WTC11 (cell line): ENCODE measurements around the gene TLX2. TPM values are rescaled to one million over a fixed set of nuclear protein-coding genes. Genes with fewer than 3 reads are reported as not detected.

ENCODE experiments used
- ATAC-seq: fragments of 200-7000 bp; cut with Tn5 transposase; 2 replicates; pipeline ENCODE4 v1.10.0; 2021; ENCODE audit warnings: mild to moderate bottlenecking, moderate library complexity
- CTCF ChIA-PET: fragments of 300-600 bp; sonication (Branson Sonifier 250); formaldehyde crosslinking; loops from one replicate; lab custom pipeline; 2021; ENCODE audit warnings: antibody characterized with exemption; lab: Charles Lee
- POLR2A ChIA-PET: fragments of 350-600 bp; sonication (Branson Sonifier 250); formaldehyde crosslinking; loops from one replicate; lab custom pipeline; 2021; ENCODE audit warnings: antibody characterized with exemption; lab: Charles Lee
- DNase-seq: peaks from one replicate; pipeline ENCODE4 v3.0.0; 2021; ENCODE audit warnings: low spot score
- H3K27ac Mint-ChIP-seq: 2 replicates; pipeline ENCODE4 v1.8.0; 2021; ENCODE audit warnings: mixed read lengths
- H3K27me3 Mint-ChIP-seq: 2 replicates; pipeline ENCODE4 v1.8.0; 2021; ENCODE audit warnings: low read depth, mild to moderate bottlenecking, moderate library complexity, mixed read lengths
- H3K36me3 Mint-ChIP-seq: 2 replicates; pipeline ENCODE4 v1.8.0; 2021; ENCODE audit warnings: mixed read lengths
- H3K4me1 Mint-ChIP-seq: 2 replicates; pipeline ENCODE4 v1.8.0; 2022; ENCODE audit warnings: mixed read lengths
- H3K4me3 Mint-ChIP-seq: 2 replicates; pipeline ENCODE4 v1.8.0; 2021; ENCODE audit warnings: mild to moderate bottlenecking, moderate library complexity, mixed read lengths
- H3K9me3 Mint-ChIP-seq: 2 replicates; pipeline ENCODE4 v1.8.0; 2021; ENCODE audit warnings: mixed read lengths
- CREB1 ChIP-seq: sonication (generic); formaldehyde crosslinking; IDR thresholded peaks from 2 replicates; pipeline ENCODE4 v1.8.0; 2023; ENCODE audit warnings: mild to moderate bottlenecking, missing genetic modification reagents
- CTCF ChIP-seq: fragments of 200-600 bp; IDR thresholded peaks from 2 replicates; pipeline ENCODE4 v1.8.0; 2022; ENCODE audit warnings: antibody characterized with exemption
- E2F5 ChIP-seq: sonication (generic); formaldehyde crosslinking; IDR thresholded peaks from 2 replicates; pipeline ENCODE4 v1.8.1; 2022; ENCODE audit warnings: mild to moderate bottlenecking, moderate library complexity, missing genetic modification reagents
- ERG ChIP-seq: fragments of 250-450 bp; sonication (Bioruptor Pico); IDR thresholded peaks from 2 replicates; pipeline ENCODE4 v1.8.0; 2021; ENCODE audit warnings: mild to moderate bottlenecking
- ESRRA ChIP-seq: sonication (generic); formaldehyde crosslinking; IDR thresholded peaks from 2 replicates; pipeline ENCODE4 v1.8.1; 2022; ENCODE audit warnings: mild to moderate bottlenecking, missing genetic modification reagents, borderline replicate concordance
- IRF1 ChIP-seq: sonication (generic); formaldehyde crosslinking; IDR thresholded peaks from 2 replicates; pipeline ENCODE4 v1.8.0; 2023; ENCODE audit warnings: missing genetic modification reagents
- MAX ChIP-seq: sonication (generic); formaldehyde crosslinking; IDR thresholded peaks from 2 replicates; pipeline ENCODE4 v1.8.0; 2022; ENCODE audit warnings: mild to moderate bottlenecking, missing genetic modification reagents
- MXD4 ChIP-seq: fragments of 250-450 bp; sonication (Bioruptor Pico); IDR thresholded peaks from 2 replicates; pipeline ENCODE4 v1.8.0; 2021; ENCODE audit warnings: mild to moderate bottlenecking, moderate library complexity, borderline replicate concordance
- NFATC4 ChIP-seq: fragments of 250-450 bp; sonication (Bioruptor Pico); IDR thresholded peaks from 2 replicates; pipeline ENCODE4 v1.9.0; 2021; ENCODE audit warnings: mild to moderate bottlenecking
- NR1H2 ChIP-seq: sonication (generic); formaldehyde crosslinking; IDR thresholded peaks from 2 replicates; pipeline ENCODE4 v1.9.0; 2021; ENCODE audit warnings: mild to moderate bottlenecking, moderate library complexity, missing genetic modification reagents
- PRDM15 ChIP-seq: sonication (generic); formaldehyde crosslinking; IDR thresholded peaks from 2 replicates; pipeline ENCODE4 v1.8.0; 2022; ENCODE audit warnings: missing genetic modification reagents
- SP1 ChIP-seq: sonication (generic); formaldehyde crosslinking; conservative IDR thresholded peaks from 2 replicates; pipeline ENCODE4 v1.8.1; 2022; ENCODE audit warnings: missing genetic modification reagents
- TEAD1 ChIP-seq: sonication (generic); formaldehyde crosslinking; IDR thresholded peaks from 2 replicates; pipeline ENCODE4 v1.8.0; 2022; ENCODE audit warnings: mild to moderate bottlenecking, missing genetic modification reagents
- ZNF317 ChIP-seq: sonication (generic); formaldehyde crosslinking; IDR thresholded peaks from 2 replicates; pipeline ENCODE4 v1.8.1; 2023; ENCODE audit warnings: low read depth, mild to moderate bottlenecking, moderate library complexity, missing genetic modification reagents, borderline replicate concordance
- ZNF425 ChIP-seq: fragments of 250-450 bp; sonication (Bioruptor Pico); conservative IDR thresholded peaks from 2 replicates; pipeline ENCODE4 v1.9.0; 2021; ENCODE audit warnings: mild to moderate bottlenecking
- total RNA-seq: library from RNA; stranded (reverse); gene quantifications from 3 replicates; pipeline ENCODE4 v1.2.3, GENCODE V29; 2021

TLX2 gene
- total RNA-seq, 1 experiment from 2014 or later: 0.26 TPM

- H3K27ac Mint-ChIP-seq: no peak overlapping the region
- no peak for ATAC-seq
Measured at GRCh38 chr2:74496997-74497776, 17.1 kb upstream of the TLX2 start.

GRCh38 chr2:74497777-74498499 lies 16.3 kb upstream of the TLX2 start:
- no peak overlapping the region for H3K27ac Mint-ChIP-seq
- peak overlapping the region; percentile 79 for H3K4me3 Mint-ChIP-seq
- peaks cover 88% of the 10 kb centered on the region for H3K27me3 Mint-ChIP-seq
- CTCF ChIA-PET: interaction anchor here (0.8 to 4.1 kb wide), 6 partner anchors 8 to 149 kb away, joined by 3 to 18 read pairs (median 3); partner anchors contain the start of genes CCDC142, TTC31 and WBP1
- peaks cover 43% of the 10 kb centered on the region for H3K4me1 Mint-ChIP-seq
- peak; percentile 71 for DNase-seq
- POLR2A ChIA-PET: interaction anchor here (1.0 to 1.5 kb wide), 2 partner anchors 15 to 18 kb away, joined by 3 to 4 read pairs; partner anchors contain the start of genes CCDC142 and TTC31
- H3K9me3 Mint-ChIP-seq: no peaks in the 10 kb centered on the region
- peaks cover 12% of the 10 kb centered on the region for H3K36me3 Mint-ChIP-seq
- peak; percentile 13 for ATAC-seq
- TF ChIP-seq NFATC4 (CRISPR knock-in tag) (no peak), IRF1 (0 out of 2 replicates have a peak, but pooled peaks have one; percentile 56), E2F5 (CRISPR knock-in tag) (0 out of 2 replicates have a peak, but pooled peaks have one; percentile 36), MAX (peak; percentile 90), ESRRA (CRISPR knock-in tag) (no peak), SP1 (CRISPR knock-in tag) (no peak; the same call in 1 of the 2 replicates), PRDM15 (CRISPR knock-in tag) (0 out of 2 replicates have a peak, but pooled peaks have one; percentile 20)

More at GRCh38 chr2:74496997-74497776, 17.1 kb upstream of the TLX2 start:
- Mint-ChIP-seq H3K4me3 (peak overlapping the region; percentile 79), H3K4me1 (peaks cover 37% of the 10 kb centered on the region), H3K36me3 (peaks cover 19% of the 10 kb centered on the region), H3K27me3 (peaks cover 81% of the 10 kb centered on the region), H3K9me3 (no peaks in the 10 kb centered on the region)
- no peak for TF ChIP-seq ERG
- no peak for TF ChIP-seq TEAD1 (CRISPR knock-in tag)
- no peak for TF ChIP-seq NR1H2
- no peak for TF ChIP-seq ZNF317 (CRISPR knock-in tag)
- TF ChIP-seq CTCF: no peak
- no peak for TF ChIP-seq NFATC4 (CRISPR knock-in tag)
- TF ChIP-seq MXD4: no peak
- TF ChIP-seq CREB1: no peak
- TF ChIP-seq ZNF425: no peak
- no peak for DNase-seq
- POLR2A ChIA-PET: interaction anchor here (1.0 kb wide), 1 partner anchor 19 kb away, joined by 3 read pairs; no protein-coding TSS in a partner anchor
- CTCF ChIA-PET: interaction anchor here (0.8 to 1.9 kb wide), 4 partner anchors 14 to 149 kb away, joined by 3 to 7 read pairs (median 3); partner anchors contain the start of genes CCDC142, TTC31 and WBP1
